ENCODE data around the gene PRR23B. TPM values are rescaled to one million over a fixed set of nuclear protein-coding genes. Genes with fewer than 3 reads are reported as not detected.

The PRR23B gene
- polyA plus RNA-seq, 1 donor (not counting 4 experiments of a cell fraction or from before 2014, with no cell fraction given), result not detected

- no peak overlapping the region for H3K27ac ChIP-seq (ENCODE audit: control insufficient read depth, insufficient read depth, low read length)
- no peaks in the 10 kb centered on the region for H4K20me1 ChIP-seq (ENCODE audit: control insufficient read depth, extremely low read depth, insufficient read depth, low read length)
- dilution Hi-C loops (cut with MboI; ENCODE audit: extremely low pct_ligation_motif_present, low sequenced_read_pairs), result no loop called here
- no peaks in the 10 kb centered on the region for H3K79me2 ChIP-seq (ENCODE audit: control insufficient read depth, insufficient read depth, low read length)
- H3K4me3 ChIP-seq (ENCODE audit: control insufficient read depth in 2 of 3, extremely low read depth in 1 of 3, insufficient read depth in 2 of 3, low read depth in 1 of 3, low read length in 3 of 3), result no peak overlapping the region
- FAIRE-seq (no peak), DNase-seq (ENCODE audit: low read depth, low spot score) (no peak)
- TF ChIP-seq EZH2 (IDR thresholded peaks at IDR 0.05; ENCODE audit: low read length) (no peak), CTCF (optimal IDR thresholded peaks at IDR 0.05 in 1 of 3, IDR thresholded peaks at IDR 0.05 in 1 of 3, conservative IDR thresholded peaks at IDR 0.05 in 1 of 3; ENCODE audit: extremely low read depth in 1 of 3, insufficient read depth in 2 of 3, low read length in 3 of 3) (no peak)
- H3K27me3 ChIP-seq (ENCODE audit: control insufficient read depth, extremely low read depth, insufficient read depth, low read length), result no peaks in the 10 kb centered on the region
- no peak overlapping the region for H3K4me2 ChIP-seq (ENCODE audit: control insufficient read depth, extremely low read depth, insufficient read depth, low read depth, low read length)
- no peaks in the 10 kb centered on the region for H3K9me3 ChIP-seq (ENCODE audit: control insufficient read depth, low read depth, low read length)
- no peak overlapping the region for H2AFZ ChIP-seq (ENCODE audit: control insufficient read depth, low read length)
- H3K9me1 ChIP-seq (ENCODE audit: control insufficient read depth, extremely low read depth, insufficient read depth, low read length), result no peaks in the 10 kb centered on the region
- H3K4me1 ChIP-seq (ENCODE audit: control insufficient read depth, extremely low read depth, insufficient read depth, low read length), result no peaks in the 10 kb centered on the region
- H3K9ac ChIP-seq (ENCODE audit: control insufficient read depth, extremely low read depth, insufficient read depth, low read length), result no peak overlapping the region
- no peaks in the 10 kb centered on the region for H3K36me3 ChIP-seq (ENCODE audit: control insufficient read depth in 2 of 2, extremely low read depth in 1 of 2, insufficient read depth in 2 of 2, low read length in 2 of 2)
These were observed 23.0 kb upstream of the PRR23B start for GRCh38 chr3:139043554-139044365.

- no peaks in the 10 kb centered on the region for H3K27me3 ChIP-seq (ENCODE audit: control insufficient read depth, extremely low read depth, insufficient read depth, low read length)
- no peak overlapping the region for H3K9ac ChIP-seq (ENCODE audit: control insufficient read depth, extremely low read depth, insufficient read depth, low read length)
- no peak overlapping the region for H3K27ac ChIP-seq (ENCODE audit: control insufficient read depth, insufficient read depth, low read length)
- H3K4me1 ChIP-seq (ENCODE audit: control insufficient read depth, extremely low read depth, insufficient read depth, low read length), result no peaks in the 10 kb centered on the region
- no peaks in the 10 kb centered on the region for H3K9me1 ChIP-seq (ENCODE audit: control insufficient read depth, extremely low read depth, insufficient read depth, low read length)
- no peaks in the 10 kb centered on the region for H3K36me3 ChIP-seq (ENCODE audit: control insufficient read depth in 2 of 2, extremely low read depth in 1 of 2, insufficient read depth in 2 of 2, low read length in 2 of 2)
- dilution Hi-C loops (cut with MboI; ENCODE audit: extremely low pct_ligation_motif_present, low sequenced_read_pairs), result no loop called here
- no peak for FAIRE-seq
- no peak overlapping the region for H3K4me2 ChIP-seq (ENCODE audit: control insufficient read depth, extremely low read depth, insufficient read depth, low read depth, low read length)
- no peaks in the 10 kb centered on the region for H4K20me1 ChIP-seq (ENCODE audit: control insufficient read depth, extremely low read depth, insufficient read depth, low read length)
- TF ChIP-seq CTCF (optimal IDR thresholded peaks at IDR 0.05 in 1 of 3, IDR thresholded peaks at IDR 0.05 in 1 of 3, conservative IDR thresholded peaks at IDR 0.05 in 1 of 3; ENCODE audit: extremely low read depth in 1 of 3, insufficient read depth in 2 of 3, low read length in 3 of 3) (no peak), EZH2 (IDR thresholded peaks at IDR 0.05; ENCODE audit: low read length) (no peak)
- H3K9me3 ChIP-seq (ENCODE audit: control insufficient read depth, low read depth, low read length), result no peaks in the 10 kb centered on the region
- no peak for DNase-seq (ENCODE audit: low read depth, low spot score)
- no peak overlapping the region for H2AFZ ChIP-seq (ENCODE audit: control insufficient read depth, low read length)
- H3K4me3 ChIP-seq (ENCODE audit: control insufficient read depth in 2 of 3, extremely low read depth in 1 of 3, insufficient read depth in 2 of 3, low read depth in 1 of 3, low read length in 3 of 3), result no peak overlapping the region
- no peaks in the 10 kb centered on the region for H3K79me2 ChIP-seq (ENCODE audit: control insufficient read depth, insufficient read depth, low read length)
These were observed 16.8 kb upstream of the PRR23B start for GRCh38 chr3:139037478-139037877.
